HepG2 (cell line): Measurements from ENCODE around the gene MRPL43. TPM values are rescaled to one million over a fixed set of nuclear protein-coding genes. Genes with fewer than 3 reads are reported as not detected.

Source experiments
- ARHGAP35 ChIP-seq: sonication (generic); formaldehyde crosslinking; IDR thresholded peaks from 2 replicates; pipeline ENCODE4 v1.9.0; 2022; ENCODE audit warnings: mild to moderate bottlenecking, inconsistent platforms, moderate library complexity, missing genetic modification reagents, borderline replicate concordance
- ATF3 ChIP-seq: sonication (generic); formaldehyde crosslinking; IDR thresholded peaks from 2 replicates; pipeline ENCODE4 v1.4.0; 2020; ENCODE audit warnings: missing genetic modification reagents
- CENPX ChIP-seq: sonication (generic); formaldehyde crosslinking; IDR thresholded peaks from 2 replicates; pipeline ENCODE4 v1.9.0; 2021; ENCODE audit warnings: mild to moderate bottlenecking, missing genetic modification reagents, moderate library complexity
- FOXO1 ChIP-seq: sonication (generic); formaldehyde crosslinking; IDR thresholded peaks from 2 replicates; pipeline ENCODE4 v1.4.0; 2020; ENCODE audit warnings: missing genetic modification reagents
- GPN1 ChIP-seq: sonication (generic); formaldehyde crosslinking; IDR thresholded peaks from 2 replicates; pipeline ENCODE4 v1.5.1; 2020; ENCODE audit warnings: missing genetic modification reagents, borderline replicate concordance
- NFIB ChIP-seq: sonication (generic); formaldehyde crosslinking; IDR thresholded peaks from 2 replicates; pipeline ENCODE4 v1.9.0; 2021; ENCODE audit warnings: missing genetic modification reagents, mild to moderate bottlenecking, borderline replicate concordance
- POLR2G ChIP-seq: fragments of 200-400 bp; formaldehyde crosslinking; IDR thresholded peaks from 2 replicates; pipeline ENCODE4 v1.6.1; 2018; ENCODE audit warnings: mild to moderate bottlenecking, low read depth, low read length, moderate library complexity
- RBM22 ChIP-seq: fragments of 200-400 bp; formaldehyde crosslinking; optimal IDR thresholded peaks from 2 replicates; pipeline ENCODE3; 2017; ENCODE audit warnings: mild to moderate bottlenecking, low read length, moderate library complexity
- RBM39 ChIP-seq: fragments of 200-400 bp; formaldehyde crosslinking; IDR thresholded peaks from one replicate; pipeline ENCODE4 v1.6.1; 2018; ENCODE audit warnings: antibody characterized with exemption, mild to moderate bottlenecking, low read depth, low read length; ENCODE audit not compliant: poor library complexity, severe bottlenecking
- REST ChIP-seq, 2 experiments: IDR thresholded peaks; 2 replicates each; pipeline ENCODE4 v1.6.1; 2011 to 2012; ENCODE audit warnings: low read length in 2 of 2, borderline replicate concordance in 1 of 2, low read depth in 1 of 2, mild to moderate bottlenecking in 1 of 2, moderate library complexity in 1 of 2
- SAP130 ChIP-seq: IDR thresholded peaks from 2 replicates; pipeline ENCODE4 v1.6.1; 2016; ENCODE audit warnings: low read depth
- SP1 ChIP-seq, 2 experiments: fragments of 450-650 bp in 1 of 2; sonication (generic) in 1 of 2; formaldehyde crosslinking in 1 of 2; IDR thresholded peaks; 2 replicates each; pipeline versions ENCODE4 v1.4.0 to v1.6.1; 2016 to 2020; ENCODE audit warnings: missing genetic modification reagents in 1 of 2
- ZNF337 ChIP-seq: sonication (generic); formaldehyde crosslinking; IDR thresholded peaks from 2 replicates; pipeline ENCODE4 v1.5.1; 2020; ENCODE audit warnings: missing genetic modification reagents, low read depth, mild to moderate bottlenecking, borderline replicate concordance
- ZNF510 ChIP-seq: sonication (generic); formaldehyde crosslinking; IDR thresholded peaks from 2 replicates; pipeline ENCODE4 v1.4.0; 2020; ENCODE audit warnings: low read depth, mild to moderate bottlenecking, missing genetic modification reagents
- ZNF547 ChIP-seq: sonication (generic); formaldehyde crosslinking; IDR thresholded peaks from 2 replicates; pipeline ENCODE4 v1.5.1; 2020; ENCODE audit warnings: mild to moderate bottlenecking, missing genetic modification reagents
- ZNF550 ChIP-seq: sonication (generic); formaldehyde crosslinking; IDR thresholded peaks from 2 replicates; pipeline ENCODE4 v1.4.0; 2020; ENCODE audit warnings: mild to moderate bottlenecking, missing genetic modification reagents, borderline replicate concordance
- ZNF567 ChIP-seq: sonication (generic); formaldehyde crosslinking; IDR thresholded peaks from 2 replicates; pipeline ENCODE4 v1.8.1; 2023; ENCODE audit warnings: mild to moderate bottlenecking, missing genetic modification reagents, borderline replicate concordance
- ZNF737 ChIP-seq: sonication (generic); formaldehyde crosslinking; IDR thresholded peaks from 2 replicates; pipeline ENCODE4 v1.5.0; 2020; ENCODE audit warnings: missing genetic modification reagents, mild to moderate bottlenecking, borderline replicate concordance
- polyA plus RNA-seq, 8 experiments: library from polyadenylated mRNA; depleted of rRNA in 3 of 8; stranded (reverse) in 7 of 8; unstranded in 1 of 8; fragments of >200 nt; fragmentation: Illumina TruSeq in 4 of 8; extraction: Trizol in 4 of 8; gene quantifications; 2 replicates each; pipeline versions ENCODE4 v1.2.1 to v1.2.3, GENCODE V29; 2011 to 2016; ENCODE audit warnings: low read depth in 4 of 8, missing spikeins in 1 of 8, mixed read lengths in 1 of 8; ENCODE audit not compliant: insufficient read depth in 1 of 8
- total RNA-seq, 5 experiments: library from RNA; depleted of rRNA; stranded (reverse); fragments of >200 nt; fragmentation: Illumina TruSeq; extraction: Trizol; gene quantifications; 2 replicates each; pipeline ENCODE4 v1.2.3, GENCODE V29; 2016; ENCODE audit warnings: low read depth in 1 of 5
- TF ChIP-seq, protein P1 (sequence below): sonication (generic); formaldehyde crosslinking; IDR thresholded peaks from 2 replicates; pipeline ENCODE4 v1.5.0; 2020; ENCODE audit warnings: missing genetic modification reagents
- TF ChIP-seq, protein P2 (sequence below): sonication (generic); formaldehyde crosslinking; IDR thresholded peaks from 2 replicates; pipeline ENCODE4 v1.9.0; 2022; ENCODE audit warnings: missing genetic modification reagents, mild to moderate bottlenecking, borderline replicate concordance

The MRPL43 gene
- total and polyA plus RNA-seq, 2 of the 13 experiments (the other 11 are each of a cell fraction or from before 2014, with no cell fraction given), result 71.0 to 73.7 TPM

DNA sequence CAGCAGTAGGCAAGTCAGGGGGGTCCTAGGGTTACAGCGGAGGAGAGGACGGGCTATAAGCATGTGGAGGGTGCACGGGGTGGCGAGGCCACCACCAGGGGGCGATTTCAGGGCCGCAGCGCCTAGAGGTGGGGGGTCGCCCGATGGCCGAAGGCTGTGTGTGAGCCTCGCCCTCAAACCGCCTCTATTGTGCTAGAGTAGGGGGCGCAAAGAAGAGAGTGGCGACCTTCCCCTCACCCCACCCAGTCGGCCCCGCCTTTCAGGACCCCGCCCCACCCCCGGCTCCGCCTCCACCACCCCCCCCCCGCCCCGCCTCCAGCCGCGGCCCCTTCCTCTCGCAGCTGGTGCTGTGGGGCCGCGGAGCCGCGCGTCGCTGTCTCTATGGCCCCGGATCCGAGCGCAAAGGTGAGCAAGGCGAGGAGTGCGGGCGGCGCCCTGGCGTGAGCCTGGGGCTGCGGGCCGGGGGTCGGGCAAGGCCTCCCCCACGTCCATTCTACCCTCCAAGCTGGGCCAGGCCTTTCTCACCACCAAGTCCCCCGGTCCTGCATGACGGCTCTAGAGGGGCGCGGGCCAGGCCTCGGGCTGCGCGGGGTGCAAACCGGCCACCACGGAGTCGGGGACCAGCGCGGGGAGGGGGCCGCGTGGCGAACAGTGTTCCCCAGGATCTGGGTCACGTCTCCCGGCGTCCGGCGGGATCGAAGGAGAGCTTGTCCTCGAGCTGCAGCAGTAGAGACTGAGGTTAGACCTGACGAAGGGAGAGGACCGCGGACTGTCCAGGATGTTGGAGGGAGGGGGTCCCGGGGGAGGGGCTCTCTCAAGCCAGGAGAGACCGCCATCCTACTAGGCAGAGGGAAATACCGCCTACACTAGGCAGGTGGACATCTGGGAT is 17.9 kb downstream of the MRPL43 start, which contains the start of gene SEMA4G (continued):
- TF ChIP-seq ZNF510 (CRISPR knock-in tag), result no peak
- no peak for TF ChIP-seq ZNF337
- no peak for TF ChIP-seq ZNF567 (CRISPR knock-in tag)
- no peak for TF ChIP-seq SP1 (IDR thresholded peaks at IDR 0.05)
- peak; percentile 1; the same call in 1 of the 2 replicates for TF ChIP-seq SP1 (CRISPR knock-in tag; IDR thresholded peaks at IDR 0.05)
- peak in 1 of 2 experiments; percentile 6; a peak in 1 of 4 replicates for TF ChIP-seq REST (IDR thresholded peaks at IDR 0.05; ENCODE audit: borderline replicate concordance in 1 of 2, low read depth in 1 of 2, low read length in 2 of 2)
- TF ChIP-seq, protein P1, sequence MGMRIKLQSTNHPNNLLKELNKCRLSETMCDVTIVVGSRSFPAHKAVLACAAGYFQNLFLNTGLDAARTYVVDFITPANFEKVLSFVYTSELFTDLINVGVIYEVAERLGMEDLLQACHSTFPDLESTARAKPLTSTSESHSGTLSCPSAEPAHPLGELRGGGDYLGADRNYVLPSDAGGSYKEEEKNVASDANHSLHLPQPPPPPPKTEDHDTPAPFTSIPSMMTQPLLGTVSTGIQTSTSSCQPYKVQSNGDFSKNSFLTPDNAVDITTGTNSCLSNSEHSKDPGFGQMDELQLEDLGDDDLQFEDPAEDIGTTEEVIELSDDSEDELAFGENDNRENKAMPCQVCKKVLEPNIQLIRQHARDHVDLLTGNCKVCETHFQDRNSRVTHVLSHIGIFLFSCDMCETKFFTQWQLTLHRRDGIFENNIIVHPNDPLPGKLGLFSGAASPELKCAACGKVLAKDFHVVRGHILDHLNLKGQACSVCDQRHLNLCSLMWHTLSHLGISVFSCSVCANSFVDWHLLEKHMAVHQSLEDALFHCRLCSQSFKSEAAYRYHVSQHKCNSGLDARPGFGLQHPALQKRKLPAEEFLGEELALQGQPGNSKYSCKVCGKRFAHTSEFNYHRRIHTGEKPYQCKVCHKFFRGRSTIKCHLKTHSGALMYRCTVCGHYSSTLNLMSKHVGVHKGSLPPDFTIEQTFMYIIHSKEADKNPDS, result peak; percentile 79; the same call in 1 of the 2 replicates
- 0 out of 2 replicates have a peak, but pooled peaks have one; percentile 78 for TF ChIP-seq ARHGAP35 (CRISPR knock-in tag)
- TF ChIP-seq NFIB (CRISPR knock-in tag), result no peak
- TF ChIP-seq RBM39, result peak; percentile 70
- TF ChIP-seq ZNF737, result no peak; the same call in 1 of the 2 replicates
- TF ChIP-seq SAP130, result peak; percentile 56
- TF ChIP-seq POLR2G, result peak; percentile 37; the same call in 1 of the 2 replicates
- TF ChIP-seq FOXO1 (CRISPR knock-in tag), result no peak
- no peak for TF ChIP-seq CENPX (CRISPR knock-in tag)
- TF ChIP-seq ATF3 (CRISPR knock-in tag), result no peak
- no peak for TF ChIP-seq ZNF550 (CRISPR knock-in tag)
- TF ChIP-seq, protein P2, sequence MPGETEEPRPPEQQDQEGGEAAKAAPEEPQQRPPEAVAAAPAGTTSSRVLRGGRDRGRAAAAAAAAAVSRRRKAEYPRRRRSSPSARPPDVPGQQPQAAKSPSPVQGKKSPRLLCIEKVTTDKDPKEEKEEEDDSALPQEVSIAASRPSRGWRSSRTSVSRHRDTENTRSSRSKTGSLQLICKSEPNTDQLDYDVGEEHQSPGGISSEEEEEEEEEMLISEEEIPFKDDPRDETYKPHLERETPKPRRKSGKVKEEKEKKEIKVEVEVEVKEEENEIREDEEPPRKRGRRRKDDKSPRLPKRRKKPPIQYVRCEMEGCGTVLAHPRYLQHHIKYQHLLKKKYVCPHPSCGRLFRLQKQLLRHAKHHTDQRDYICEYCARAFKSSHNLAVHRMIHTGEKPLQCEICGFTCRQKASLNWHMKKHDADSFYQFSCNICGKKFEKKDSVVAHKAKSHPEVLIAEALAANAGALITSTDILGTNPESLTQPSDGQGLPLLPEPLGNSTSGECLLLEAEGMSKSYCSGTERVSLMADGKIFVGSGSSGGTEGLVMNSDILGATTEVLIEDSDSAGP (CRISPR knock-in tag), result peak; percentile 56; the same call in 1 of the 2 replicates
- TF ChIP-seq ZNF547 (CRISPR knock-in tag), result no peak; the same call in 1 of the 2 replicates
- no peak for TF ChIP-seq GPN1 (CRISPR knock-in tag)
- TF ChIP-seq RBM22, result no peak
